K562 (cell line): ENCODE results near the gene EIF2S2. TPM values are rescaled to one million over a fixed set of nuclear protein-coding genes. Genes with fewer than 3 reads are reported as not detected.
A peak's percentile ranks its signal among the peaks of the same experiment; 100 is the strongest.

Experiments used
- BRD9 ChIP-seq: fragments of 450-650 bp; IDR thresholded peaks from 2 replicates; pipeline ENCODE4 v1.6.1; 2018; ENCODE audit warnings: low read depth; ENCODE audit not compliant: partially characterized antibody
- CBFA2T3 ChIP-seq: fragments of 450-650 bp; IDR thresholded peaks from 2 replicates; pipeline ENCODE4 v1.6.1; 2017
- CREBBP ChIP-seq: IDR thresholded peaks from one replicate; pipeline ENCODE4 v1.6.1; 2012; ENCODE audit warnings: low read depth, mild to moderate bottlenecking, control low read depth, inconsistent platforms, low read length
- DPF2 ChIP-seq: fragments of 450-650 bp; IDR thresholded peaks from 2 replicates; pipeline ENCODE4 v1.6.1; 2016
- LARP7 ChIP-seq: fragments of 450-650 bp; IDR thresholded peaks from 2 replicates; pipeline ENCODE4 v1.6.1; 2016
- MAFK ChIP-seq: IDR thresholded peaks from 2 replicates; pipeline ENCODE4 v1.6.1; 2011; ENCODE audit warnings: low read length, improper control_type of control experiment
- POLR2G ChIP-seq: fragments of 200-400 bp; formaldehyde crosslinking; IDR thresholded peaks from 2 replicates; pipeline ENCODE4 v1.6.1; 2017; ENCODE audit warnings: low read depth, mild to moderate bottlenecking, antibody characterized with exemption, low read length, moderate library complexity
- PRMT5 ChIP-seq: sonication (generic); formaldehyde crosslinking; IDR thresholded peaks from 2 replicates; pipeline ENCODE4 v1.5.0; 2020; ENCODE audit warnings: missing genetic modification reagents
- SIN3A ChIP-seq, 2 experiments: fragments of 150-350 bp in 1 of 2; IDR thresholded peaks; 2 replicates each; pipeline ENCODE4 v1.6.1; 2011 to 2016; ENCODE audit warnings: borderline replicate concordance in 2 of 2, low read depth in 2 of 2, low read length in 2 of 2, mild to moderate bottlenecking in 2 of 2, moderate library complexity in 2 of 2; ENCODE audit not compliant: control insufficient read depth in 1 of 2
- SMARCA4 ChIP-seq: fragments of 450-650 bp; IDR thresholded peaks from 2 replicates; pipeline ENCODE4 v1.6.1; 2016
- SP1 ChIP-seq: sonication (generic); formaldehyde crosslinking; IDR thresholded peaks from 2 replicates; pipeline ENCODE4 v1.8.1; 2022; ENCODE audit warnings: mild to moderate bottlenecking, missing genetic modification reagents
- SPI1 ChIP-seq: IDR thresholded peaks from 2 replicates; pipeline ENCODE4 v1.6.1; 2011; ENCODE audit warnings: low read depth, low read length, control low read depth, borderline replicate concordance
- TAF15 ChIP-seq: fragments of 200-400 bp; formaldehyde crosslinking; IDR thresholded peaks from 2 replicates; pipeline ENCODE4 v1.6.1; 2017; ENCODE audit warnings: mild to moderate bottlenecking, low read depth, low read length, moderate library complexity
- ZNF24 ChIP-seq: fragments of 450-650 bp; IDR thresholded peaks from 2 replicates; pipeline ENCODE4 v1.6.1; 2016
- ZNF263 ChIP-seq: sonication (generic); formaldehyde crosslinking; IDR thresholded peaks from 2 replicates; pipeline ENCODE4 v1.8.0; 2022; ENCODE audit warnings: mild to moderate bottlenecking, missing genetic modification reagents, borderline replicate concordance
- ZNF507 ChIP-seq: conservative IDR thresholded peaks from 2 replicates; pipeline ENCODE4 v1.6.1; 2017; ENCODE audit warnings: missing genetic modification characterization, missing compliant biosample characterization
- ZNF764 ChIP-seq: fragments of 250-450 bp; sonication (Bioruptor Pico); IDR thresholded peaks from 2 replicates; pipeline ENCODE4 v1.4.0; 2020; ENCODE audit warnings: low read depth, mild to moderate bottlenecking, moderate library complexity
- polyA plus RNA-seq, 8 experiments: library from polyadenylated mRNA; depleted of rRNA in 4 of 8; stranded (reverse) in 5 of 8; unstranded in 3 of 8; fragments of >200 nt; fragmentation: Nextera tagmentation in 2 of 8; fragmentation: Illumina TruSeq in 1 of 8; extraction: Ambion mirVana in 2 of 8; extraction: Trizol in 1 of 8; gene quantifications; 2 replicates each; pipeline versions ENCODE4 v1.2.1 to v1.2.3, GENCODE V29; 2011 to 2014; ENCODE audit warnings: inconsistent platforms in 1 of 8, missing spikeins in 1 of 8
- total RNA-seq, 7 experiments: library from RNA; depleted of rRNA in 6 of 7; stranded (reverse); fragments of >200 nt in 6 of 7; fragmentation: Illumina TruSeq in 2 of 7; extraction: Trizol in 2 of 7; gene quantifications; 2 replicates each; pipeline versions ENCODE4 v1.2.1 to v1.2.3, GENCODE V29; 2011 to 2021; ENCODE audit warnings: low replicate concordance in 1 of 7
- TF ChIP-seq, protein P1 (sequence below): conservative IDR thresholded peaks from 2 replicates; pipeline ENCODE4 v1.6.1; 2011; ENCODE audit warnings: low read depth, mild to moderate bottlenecking, low read length; ENCODE audit not compliant: control insufficient read depth
- TF ChIP-seq, protein P2 (sequence below): fragments of 450-650 bp; conservative IDR thresholded peaks from 2 replicates; pipeline ENCODE4 v1.6.1; 2016; ENCODE audit warnings: missing genetic modification characterization, low read depth, mild to moderate bottlenecking, control low read depth, missing compliant biosample characterization
- TF ChIP-seq, protein P3 (sequence below): fragments of 450-650 bp; formaldehyde crosslinking; conservative IDR thresholded peaks from 2 replicates; pipeline ENCODE4 v1.4.0; 2022; ENCODE audit warnings: mild to moderate bottlenecking, missing genetic modification characterization
- TF ChIP-seq, protein P4 (sequence below): IDR thresholded peaks from 2 replicates; pipeline ENCODE4 v1.6.1; 2014; ENCODE audit warnings: antibody characterized with exemption
- TF ChIP-seq, protein P5 (sequence below): fragments of 450-650 bp; formaldehyde crosslinking; IDR thresholded peaks from 2 replicates; pipeline ENCODE4 v1.4.0; 2022; ENCODE audit warnings: missing genetic modification characterization
- TF ChIP-seq, protein P6 (sequence below): fragments of 450-650 bp; IDR thresholded peaks from 2 replicates; pipeline ENCODE4 v1.6.1; 2016

EIF2S2 gene
- total and polyA plus RNA-seq, 9 of the 15 experiments (the other 6 are each of a cell fraction or from before 2014, with no cell fraction given): 79.7 to 220 (median 154) TPM

DNA sequence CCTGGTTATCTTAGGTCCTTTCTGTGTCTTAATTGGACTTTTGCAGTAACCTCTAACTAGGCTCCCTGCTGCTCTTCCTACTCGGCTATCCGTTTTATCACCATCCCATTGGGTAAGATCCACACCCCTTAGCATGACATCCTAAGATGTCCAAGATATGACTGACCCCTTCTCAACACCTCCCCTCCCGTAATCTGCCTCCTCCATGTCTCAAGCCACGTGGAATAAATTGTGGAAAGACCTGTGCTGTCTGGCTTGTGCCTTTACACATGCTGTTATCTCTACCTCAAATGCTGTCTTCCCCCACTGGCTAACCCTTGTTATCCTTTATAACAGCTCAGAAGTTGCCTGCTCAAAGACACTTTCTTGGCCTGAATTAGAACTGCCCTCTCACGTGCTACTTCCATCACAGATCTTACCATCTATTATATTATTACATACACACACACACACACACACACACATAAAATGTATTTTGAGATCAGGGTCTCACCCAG lies 26.5 kb downstream of the EIF2S2 start (continued):
- TF ChIP-seq, protein P1, sequence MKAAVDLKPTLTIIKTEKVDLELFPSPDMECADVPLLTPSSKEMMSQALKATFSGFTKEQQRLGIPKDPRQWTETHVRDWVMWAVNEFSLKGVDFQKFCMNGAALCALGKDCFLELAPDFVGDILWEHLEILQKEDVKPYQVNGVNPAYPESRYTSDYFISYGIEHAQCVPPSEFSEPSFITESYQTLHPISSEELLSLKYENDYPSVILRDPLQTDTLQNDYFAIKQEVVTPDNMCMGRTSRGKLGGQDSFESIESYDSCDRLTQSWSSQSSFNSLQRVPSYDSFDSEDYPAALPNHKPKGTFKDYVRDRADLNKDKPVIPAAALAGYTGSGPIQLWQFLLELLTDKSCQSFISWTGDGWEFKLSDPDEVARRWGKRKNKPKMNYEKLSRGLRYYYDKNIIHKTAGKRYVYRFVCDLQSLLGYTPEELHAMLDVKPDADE: no peak
- TF ChIP-seq PRMT5 (CRISPR knock-in tag) (no peak), SIN3A (IDR thresholded peaks at IDR 0.05; ENCODE audit: borderline replicate concordance in 2 of 2, control insufficient read depth in 1 of 2, low read depth in 2 of 2, low read length in 2 of 2) (peak in 1 of 2 experiments; percentile 34; a peak in 1 of 4 replicates), BRD9 (no peak), TAF15 (no peak), ZNF263 (CRISPR knock-in tag) (0 out of 2 replicates have a peak, but pooled peaks have one; percentile 12), LARP7 (no peak), SPI1 (no peak), MAFK (no peak), ZNF507 (tag) (no peak), ZNF764 (no peak), ZNF24 (no peak), SMARCA4 (peak; percentile 88), DPF2 (peak; percentile 93), SP1 (CRISPR knock-in tag) (no peak), CBFA2T3 (peak; percentile 98), CREBBP (no peak), POLR2G (no peak)
- TF ChIP-seq, protein P2, sequence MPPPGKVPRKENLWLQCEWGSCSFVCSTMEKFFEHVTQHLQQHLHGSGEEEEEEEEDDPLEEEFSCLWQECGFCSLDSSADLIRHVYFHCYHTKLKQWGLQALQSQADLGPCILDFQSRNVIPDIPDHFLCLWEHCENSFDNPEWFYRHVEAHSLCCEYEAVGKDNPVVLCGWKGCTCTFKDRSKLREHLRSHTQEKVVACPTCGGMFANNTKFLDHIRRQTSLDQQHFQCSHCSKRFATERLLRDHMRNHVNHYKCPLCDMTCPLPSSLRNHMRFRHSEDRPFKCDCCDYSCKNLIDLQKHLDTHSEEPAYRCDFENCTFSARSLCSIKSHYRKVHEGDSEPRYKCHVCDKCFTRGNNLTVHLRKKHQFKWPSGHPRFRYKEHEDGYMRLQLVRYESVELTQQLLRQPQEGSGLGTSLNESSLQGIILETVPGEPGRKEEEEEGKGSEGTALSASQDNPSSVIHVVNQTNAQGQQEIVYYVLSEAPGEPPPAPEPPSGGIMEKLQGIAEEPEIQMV (tag): no peak
- TF ChIP-seq, protein P3, sequence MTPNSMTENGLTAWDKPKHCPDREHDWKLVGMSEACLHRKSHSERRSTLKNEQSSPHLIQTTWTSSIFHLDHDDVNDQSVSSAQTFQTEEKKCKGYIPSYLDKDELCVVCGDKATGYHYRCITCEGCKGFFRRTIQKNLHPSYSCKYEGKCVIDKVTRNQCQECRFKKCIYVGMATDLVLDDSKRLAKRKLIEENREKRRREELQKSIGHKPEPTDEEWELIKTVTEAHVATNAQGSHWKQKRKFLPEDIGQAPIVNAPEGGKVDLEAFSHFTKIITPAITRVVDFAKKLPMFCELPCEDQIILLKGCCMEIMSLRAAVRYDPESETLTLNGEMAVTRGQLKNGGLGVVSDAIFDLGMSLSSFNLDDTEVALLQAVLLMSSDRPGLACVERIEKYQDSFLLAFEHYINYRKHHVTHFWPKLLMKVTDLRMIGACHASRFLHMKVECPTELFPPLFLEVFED (CRISPR knock-in tag): no peak
- TF ChIP-seq, protein P4, sequence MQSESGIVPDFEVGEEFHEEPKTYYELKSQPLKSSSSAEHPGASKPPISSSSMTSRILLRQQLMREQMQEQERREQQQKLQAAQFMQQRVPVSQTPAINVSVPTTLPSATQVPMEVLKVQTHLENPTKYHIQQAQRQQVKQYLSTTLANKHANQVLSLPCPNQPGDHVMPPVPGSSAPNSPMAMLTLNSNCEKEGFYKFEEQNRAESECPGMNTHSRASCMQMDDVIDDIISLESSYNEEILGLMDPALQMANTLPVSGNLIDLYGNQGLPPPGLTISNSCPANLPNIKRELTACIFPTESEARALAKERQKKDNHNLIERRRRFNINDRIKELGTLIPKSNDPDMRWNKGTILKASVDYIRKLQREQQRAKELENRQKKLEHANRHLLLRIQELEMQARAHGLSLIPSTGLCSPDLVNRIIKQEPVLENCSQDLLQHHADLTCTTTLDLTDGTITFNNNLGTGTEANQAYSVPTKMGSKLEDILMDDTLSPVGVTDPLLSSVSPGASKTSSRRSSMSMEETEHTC: peak; percentile 79; the same call in 1 of the 2 replicates
- TF ChIP-seq, protein P5, sequence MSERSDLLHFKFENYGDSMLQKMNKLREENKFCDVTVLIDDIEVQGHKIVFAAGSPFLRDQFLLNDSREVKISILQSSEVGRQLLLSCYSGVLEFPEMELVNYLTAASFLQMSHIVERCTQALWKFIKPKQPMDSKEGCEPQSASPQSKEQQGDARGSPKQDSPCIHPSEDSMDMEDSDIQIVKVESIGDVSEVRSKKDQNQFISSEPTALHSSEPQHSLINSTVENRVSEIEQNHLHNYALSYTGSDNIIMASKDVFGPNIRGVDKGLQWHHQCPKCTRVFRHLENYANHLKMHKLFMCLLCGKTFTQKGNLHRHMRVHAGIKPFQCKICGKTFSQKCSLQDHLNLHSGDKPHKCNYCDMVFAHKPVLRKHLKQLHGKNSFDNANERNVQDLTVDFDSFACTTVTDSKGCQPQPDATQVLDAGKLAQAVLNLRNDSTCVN: no peak
- TF ChIP-seq, protein P6, sequence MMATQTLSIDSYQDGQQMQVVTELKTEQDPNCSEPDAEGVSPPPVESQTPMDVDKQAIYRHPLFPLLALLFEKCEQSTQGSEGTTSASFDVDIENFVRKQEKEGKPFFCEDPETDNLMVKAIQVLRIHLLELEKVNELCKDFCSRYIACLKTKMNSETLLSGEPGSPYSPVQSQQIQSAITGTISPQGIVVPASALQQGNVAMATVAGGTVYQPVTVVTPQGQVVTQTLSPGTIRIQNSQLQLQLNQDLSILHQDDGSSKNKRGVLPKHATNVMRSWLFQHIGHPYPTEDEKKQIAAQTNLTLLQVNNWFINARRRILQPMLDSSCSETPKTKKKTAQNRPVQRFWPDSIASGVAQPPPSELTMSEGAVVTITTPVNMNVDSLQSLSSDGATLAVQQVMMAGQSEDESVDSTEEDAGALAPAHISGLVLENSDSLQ: peak; percentile 67
